HepG2 (cell line): ENCODE results near the gene SOX14. TPM values are rescaled to one million over a fixed set of nuclear protein-coding genes. Genes with fewer than 3 reads are reported as not detected.

Experiments
- ATAC-seq: fragments of 200-7000 bp; cut with Tn5 transposase; 3 replicates; pipeline ENCODE4 v1.9.1; 2020; ENCODE audit warnings: mild to moderate bottlenecking, moderate library complexity
- BruUV-seq: library from RNA; stranded (reverse); fragments of 400-500 nt; replicated peaks from 2 replicates; lab custom pipeline; 2021; lab: Mats Ljungman, UMichigan
- CTCF ChIA-PET: fragments of 300-600 bp; formaldehyde crosslinking; extraction: SDS; loops from one replicate; lab custom pipeline; 2021; ENCODE audit warnings: low total read pairs, inconsistent platforms, low intra/inter-chr PET ratio; lab: Yijun Ruan, JAX
- POLR2A ChIA-PET: fragments of 350-600 bp; sonication (Branson Sonifier 250); formaldehyde crosslinking; loops from one replicate; lab custom pipeline; 2020; ENCODE audit warnings: antibody characterized with exemption, inconsistent platforms; lab: Yijun Ruan, JAX
- DNase-seq: peaks from one replicate; pipeline ENCODE4 v3.0.0-alpha.2; 2015; ENCODE audit warnings: low spot score
- FAIRE-seq: peaks from 3 replicates; lab custom pipeline; 2011; peaks lifted over from hg19 to GRCh38; lab: Jason Lieb, UNC
- H2AFZ ChIP-seq: one replicate; pipeline ENCODE4 v1.6.1; 2011; ENCODE audit warnings: low read length, inconsistent platforms
- H3K27ac ChIP-seq: fragments of 300-600 bp; 3 replicates; pipeline ENCODE4 v1.8.0; 2011; ENCODE audit warnings: mixed run types, mild to moderate bottlenecking, mixed read lengths, low read length, inconsistent platforms; ENCODE audit not compliant: insufficient read depth; ENCODE audit errors: extremely low read length
- H3K27me3 ChIP-seq, 2 experiments: fragments of 200-600 bp in 1 of 2; 2 replicates in 1 of 2; 3 replicates in 1 of 2; pipeline versions ENCODE4 v1.6.0 to v1.8.0; 2011; ENCODE audit warnings: low read length in 2 of 2, mild to moderate bottlenecking in 2 of 2, moderate library complexity in 2 of 2, inconsistent platforms in 1 of 2; ENCODE audit not compliant: insufficient read depth in 2 of 2, control insufficient read depth in 1 of 2
- H3K36me3 ChIP-seq, 2 experiments: fragments of 200-600 bp in 1 of 2; replicated peaks in 1 of 2; 2 replicates in 1 of 2; 3 replicates in 1 of 2; pipeline versions ENCODE4 v1.5.1 to v1.8.0; 2011; ENCODE audit warnings: low read length in 2 of 2, inconsistent platforms in 1 of 2; ENCODE audit not compliant: insufficient read depth in 2 of 2, control insufficient read depth in 1 of 2
- H3K4me1 ChIP-seq: 2 replicates; pipeline ENCODE4 v1.5.1; 2012; ENCODE audit warnings: low read length, inconsistent platforms; ENCODE audit not compliant: insufficient read depth
- H3K4me2 ChIP-seq: 2 replicates; pipeline ENCODE4 v1.6.0; 2011; ENCODE audit warnings: low read depth, low read length, inconsistent platforms
- H3K4me3 ChIP-seq, 3 experiments: fragments of 200-600 bp in 1 of 3; sonication (generic), shearing (Covaris generic) in 1 of 3; replicated peaks in 1 of 3; 2 replicates each; pipeline ENCODE4 v1.5.1; 2011 to 2016; ENCODE audit warnings: low read length in 3 of 3, inconsistent platforms in 2 of 3, low read depth in 2 of 3, mild to moderate bottlenecking in 2 of 3, control low read depth in 1 of 3, mixed read lengths in 1 of 3; ENCODE audit not compliant: insufficient read depth in 1 of 3
- H3K79me2 ChIP-seq: one replicate; pipeline ENCODE4 v1.6.1; 2011; ENCODE audit warnings: low read length, inconsistent platforms; ENCODE audit not compliant: insufficient read depth
- H3K9ac ChIP-seq: 2 replicates; pipeline ENCODE4 v1.6.0; 2011; ENCODE audit warnings: mild to moderate bottlenecking, low read depth, low read length, inconsistent platforms; ENCODE audit not compliant: insufficient read depth
- H3K9me3 ChIP-seq: 2 replicates; pipeline ENCODE4 v1.5.1; 2012; ENCODE audit warnings: mild to moderate bottlenecking, low read length
- H4K20me1 ChIP-seq: 2 replicates; pipeline ENCODE4 v1.6.0; 2011; ENCODE audit warnings: inconsistent platforms, mild to moderate bottlenecking, low read length, moderate library complexity; ENCODE audit not compliant: insufficient read depth
- ARHGAP35 ChIP-seq: sonication (generic); formaldehyde crosslinking; IDR thresholded peaks from 2 replicates; pipeline ENCODE4 v1.9.0; 2022; ENCODE audit warnings: mild to moderate bottlenecking, inconsistent platforms, moderate library complexity, missing genetic modification reagents, borderline replicate concordance
- GTF2F1 ChIP-seq: fragments of 150-350 bp; IDR thresholded peaks from 2 replicates; pipeline ENCODE4 v1.6.1; 2014; ENCODE audit warnings: low read length
- MTF2 ChIP-seq: sonication (generic); formaldehyde crosslinking; IDR thresholded peaks from 2 replicates; pipeline ENCODE4 v1.5.0; 2020; ENCODE audit warnings: missing genetic modification reagents, borderline replicate concordance
- PRPF4 ChIP-seq: fragments of 200-400 bp; formaldehyde crosslinking; IDR thresholded peaks from 2 replicates; pipeline ENCODE4 v1.6.1; 2016; ENCODE audit warnings: low read length, low read depth; ENCODE audit not compliant: poor library complexity, severe bottlenecking
- SOX13 ChIP-seq, 3 experiments: fragments of 450-650 bp in 1 of 3; sonication (generic) in 1 of 3; formaldehyde crosslinking in 1 of 3; IDR thresholded peaks in 2 of 3; conservative IDR thresholded peaks in 1 of 3; 2 replicates each; pipeline versions ENCODE4 v1.5.0 to v1.6.1; 2016 to 2020; ENCODE audit warnings: antibody characterized with exemption in 1 of 3, mild to moderate bottlenecking in 1 of 3, missing compliant biosample characterization in 1 of 3, missing genetic modification reagents in 1 of 3, moderate library complexity in 1 of 3
- TARDBP ChIP-seq: sonication (generic); formaldehyde crosslinking; IDR thresholded peaks from 2 replicates; pipeline ENCODE4 v1.8.0; 2022; ENCODE audit warnings: mild to moderate bottlenecking, missing genetic modification reagents
- U2AF1 ChIP-seq: fragments of 200-400 bp; formaldehyde crosslinking; optimal IDR thresholded peaks from 2 replicates; pipeline ENCODE3; 2017; ENCODE audit warnings: mild to moderate bottlenecking, low read depth, low read length
- ZBTB1 ChIP-seq: sonication (generic); formaldehyde crosslinking; IDR thresholded peaks from 2 replicates; pipeline ENCODE4 v1.4.0; 2020; ENCODE audit warnings: missing genetic modification reagents, borderline replicate concordance
- ZNF354B ChIP-seq: sonication (generic); formaldehyde crosslinking; IDR thresholded peaks from 2 replicates; pipeline ENCODE4 v1.8.0; 2022; ENCODE audit warnings: mild to moderate bottlenecking, missing genetic modification reagents
- ZNF546 ChIP-seq: sonication (generic); formaldehyde crosslinking; conservative IDR thresholded peaks from 2 replicates; pipeline ENCODE4 v1.8.1; 2023; ENCODE audit warnings: mild to moderate bottlenecking, missing genetic modification reagents
- ZNF564 ChIP-seq: sonication (generic); formaldehyde crosslinking; IDR thresholded peaks from 2 replicates; pipeline ENCODE4 v1.8.1; 2023; ENCODE audit warnings: mild to moderate bottlenecking, missing genetic modification reagents
- ZNF652 ChIP-seq: IDR thresholded peaks from 2 replicates; pipeline ENCODE4 v1.6.1; 2016; ENCODE audit warnings: low read depth, borderline replicate concordance
- whole genome bisulfite sequencing: methylation state at CpG from one replicate; pipeline ENCODE4 v1.1.6; 2017; ENCODE audit warnings: low lambda C conversion rate; 5-methylcytosine and 5-hydroxymethylcytosine counted together
- in situ Hi-C: cut with HindIII; loops from 2 replicates; pipeline ENCODE4 v1.10.0; 2017; ENCODE audit warnings: low pct_unique_long_range_greater_than_20kb; ENCODE audit not compliant: extremely low pct_ligation_motif_present
- intact Hi-C: fragments of 100-400 bp; cut with micrococcal nuclease; formaldehyde crosslinking; loops from one replicate; pipeline ENCODE4 v1.10.0; 2022; ENCODE audit not compliant: unreplicated experiment
- polyA plus RNA-seq, 8 experiments: library from polyadenylated mRNA; depleted of rRNA in 3 of 8; stranded (reverse) in 7 of 8; unstranded in 1 of 8; fragments of >200 nt; fragmentation: Illumina TruSeq in 4 of 8; extraction: Trizol in 4 of 8; gene quantifications; 2 replicates each; pipeline versions ENCODE4 v1.2.1 to v1.2.3, GENCODE V29; 2011 to 2016; ENCODE audit warnings: low read depth in 4 of 8, missing spikeins in 1 of 8, mixed read lengths in 1 of 8; ENCODE audit not compliant: insufficient read depth in 1 of 8
- total RNA-seq, 5 experiments: library from RNA; depleted of rRNA; stranded (reverse); fragments of >200 nt; fragmentation: Illumina TruSeq; extraction: Trizol; gene quantifications; 2 replicates each; pipeline ENCODE4 v1.2.3, GENCODE V29; 2016; ENCODE audit warnings: low read depth in 1 of 5
- TF ChIP-seq, protein P1 (sequence below): IDR thresholded peaks from 2 replicates; pipeline ENCODE4 v1.6.1; 2016
- TF ChIP-seq, protein P2 (sequence below): sonication (generic); formaldehyde crosslinking; IDR thresholded peaks from 2 replicates; pipeline ENCODE4 v1.5.1; 2020; ENCODE audit warnings: mild to moderate bottlenecking, missing genetic modification reagents, borderline replicate concordance

The SOX14 gene
- total and polyA plus RNA-seq, 2 of the 13 experiments (the other 11 are each of a cell fraction or from before 2014, with no cell fraction given): not detected

DNA sequence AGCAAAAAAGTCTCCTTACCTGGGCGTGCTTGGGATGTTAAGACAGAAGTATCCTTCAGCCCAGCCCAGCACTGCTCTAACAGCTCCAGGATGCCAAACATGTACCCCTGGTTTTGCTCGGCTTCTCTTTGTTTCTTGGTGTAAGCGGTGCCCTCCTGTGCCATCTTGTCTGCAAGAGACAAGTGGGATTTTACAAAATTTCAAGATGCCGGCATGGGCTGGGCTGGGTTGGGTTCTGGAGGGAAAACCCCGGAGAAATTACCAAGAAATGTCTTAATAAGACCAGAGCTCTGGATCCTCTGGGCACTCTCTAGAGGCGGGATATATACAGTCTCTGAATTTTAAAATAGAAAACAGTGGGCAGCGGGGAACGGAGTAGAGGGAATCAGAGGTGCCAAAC is 4.6 kb upstream of the SOX14 start:
- H3K27me3 ChIP-seq: peaks cover 9 to 43% of the 10 kb centered on the region in 2 experiments
- no peak overlapping the region for H3K4me3 ChIP-seq
- H3K36me3 ChIP-seq: no peaks in the 10 kb centered on the region
- ChIA-PET CTCF (no interaction called here), POLR2A (no interaction called here)
- FAIRE-seq (no peak), ATAC-seq (no peak), DNase-seq (no peak)
- no peaks in the 10 kb centered on the region for H3K79me2 ChIP-seq
- no peak overlapping the region for H2AFZ ChIP-seq
- H4K20me1 ChIP-seq: no peaks in the 10 kb centered on the region
- in situ Hi-C loops (no loop called here), intact Hi-C loops (no loop called here)
- peaks cover 9% of the 10 kb centered on the region; the same call in 1 of the 2 replicates for H3K4me1 ChIP-seq
- no peak overlapping the region for H3K9ac ChIP-seq
- H3K4me2 ChIP-seq: no peak overlapping the region
- BruUV-seq: no TSS peak
- WGBS: 25% methylated on average over 8 of the region's 8 CpGs
- H3K9me3 ChIP-seq: no peaks in the 10 kb centered on the region
- no peak overlapping the region for H3K27ac ChIP-seq
- no peak for TF ChIP-seq ARHGAP35 (CRISPR knock-in tag)
- no peak for TF ChIP-seq U2AF1
- no peak for TF ChIP-seq MTF2 (CRISPR knock-in tag)
- TF ChIP-seq GTF2F1: no peak
- no peak for TF ChIP-seq SOX13 (IDR thresholded peaks at IDR 0.05)
- TF ChIP-seq SOX13 (CRISPR knock-in tag; conservative IDR thresholded peaks at IDR 0.05 in 1 of 2, IDR thresholded peaks at IDR 0.05 in 1 of 2): no peak
- TF ChIP-seq, protein P1, sequence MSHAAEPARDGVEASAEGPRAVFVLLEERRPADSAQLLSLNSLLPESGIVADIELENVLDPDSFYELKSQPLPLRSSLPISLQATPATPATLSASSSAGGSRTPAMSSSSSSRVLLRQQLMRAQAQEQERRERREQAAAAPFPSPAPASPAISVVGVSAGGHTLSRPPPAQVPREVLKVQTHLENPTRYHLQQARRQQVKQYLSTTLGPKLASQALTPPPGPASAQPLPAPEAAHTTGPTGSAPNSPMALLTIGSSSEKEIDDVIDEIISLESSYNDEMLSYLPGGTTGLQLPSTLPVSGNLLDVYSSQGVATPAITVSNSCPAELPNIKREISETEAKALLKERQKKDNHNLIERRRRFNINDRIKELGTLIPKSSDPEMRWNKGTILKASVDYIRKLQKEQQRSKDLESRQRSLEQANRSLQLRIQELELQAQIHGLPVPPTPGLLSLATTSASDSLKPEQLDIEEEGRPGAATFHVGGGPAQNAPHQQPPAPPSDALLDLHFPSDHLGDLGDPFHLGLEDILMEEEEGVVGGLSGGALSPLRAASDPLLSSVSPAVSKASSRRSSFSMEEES (CRISPR knock-in tag): no peak
- TF ChIP-seq ZNF354B (CRISPR knock-in tag): no peak
- no peak for TF ChIP-seq ZNF564 (CRISPR knock-in tag)
- TF ChIP-seq PRPF4: no peak
- no peak for TF ChIP-seq ZNF546 (CRISPR knock-in tag)
- TF ChIP-seq ZBTB1 (CRISPR knock-in tag): no peak
- TF ChIP-seq ZNF652: no peak
- TF ChIP-seq, protein P2, sequence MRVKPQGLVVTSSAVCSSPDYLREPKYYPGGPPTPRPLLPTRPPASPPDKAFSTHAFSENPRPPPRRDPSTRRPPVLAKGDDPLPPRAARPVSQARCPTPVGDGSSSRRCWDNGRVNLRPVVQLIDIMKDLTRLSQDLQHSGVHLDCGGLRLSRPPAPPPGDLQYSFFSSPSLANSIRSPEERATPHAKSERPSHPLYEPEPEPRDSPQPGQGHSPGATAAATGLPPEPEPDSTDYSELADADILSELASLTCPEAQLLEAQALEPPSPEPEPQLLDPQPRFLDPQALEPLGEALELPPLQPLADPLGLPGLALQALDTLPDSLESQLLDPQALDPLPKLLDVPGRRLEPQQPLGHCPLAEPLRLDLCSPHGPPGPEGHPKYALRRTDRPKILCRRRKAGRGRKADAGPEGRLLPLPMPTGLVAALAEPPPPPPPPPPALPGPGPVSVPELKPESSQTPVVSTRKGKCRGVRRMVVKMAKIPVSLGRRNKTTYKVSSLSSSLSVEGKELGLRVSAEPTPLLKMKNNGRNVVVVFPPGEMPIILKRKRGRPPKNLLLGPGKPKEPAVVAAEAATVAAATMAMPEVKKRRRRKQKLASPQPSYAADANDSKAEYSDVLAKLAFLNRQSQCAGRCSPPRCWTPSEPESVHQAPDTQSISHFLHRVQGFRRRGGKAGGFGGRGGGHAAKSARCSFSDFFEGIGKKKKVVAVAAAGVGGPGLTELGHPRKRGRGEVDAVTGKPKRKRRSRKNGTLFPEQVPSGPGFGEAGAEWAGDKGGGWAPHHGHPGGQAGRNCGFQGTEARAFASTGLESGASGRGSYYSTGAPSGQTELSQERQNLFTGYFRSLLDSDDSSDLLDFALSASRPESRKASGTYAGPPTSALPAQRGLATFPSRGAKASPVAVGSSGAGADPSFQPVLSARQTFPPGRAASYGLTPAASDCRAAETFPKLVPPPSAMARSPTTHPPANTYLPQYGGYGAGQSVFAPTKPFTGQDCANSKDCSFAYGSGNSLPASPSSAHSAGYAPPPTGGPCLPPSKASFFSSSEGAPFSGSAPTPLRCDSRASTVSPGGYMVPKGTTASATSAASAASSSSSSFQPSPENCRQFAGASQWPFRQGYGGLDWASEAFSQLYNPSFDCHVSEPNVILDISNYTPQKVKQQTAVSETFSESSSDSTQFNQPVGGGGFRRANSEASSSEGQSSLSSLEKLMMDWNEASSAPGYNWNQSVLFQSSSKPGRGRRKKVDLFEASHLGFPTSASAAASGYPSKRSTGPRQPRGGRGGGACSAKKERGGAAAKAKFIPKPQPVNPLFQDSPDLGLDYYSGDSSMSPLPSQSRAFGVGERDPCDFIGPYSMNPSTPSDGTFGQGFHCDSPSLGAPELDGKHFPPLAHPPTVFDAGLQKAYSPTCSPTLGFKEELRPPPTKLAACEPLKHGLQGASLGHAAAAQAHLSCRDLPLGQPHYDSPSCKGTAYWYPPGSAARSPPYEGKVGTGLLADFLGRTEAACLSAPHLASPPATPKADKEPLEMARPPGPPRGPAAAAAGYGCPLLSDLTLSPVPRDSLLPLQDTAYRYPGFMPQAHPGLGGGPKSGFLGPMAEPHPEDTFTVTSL (CRISPR knock-in tag): no peak
- TF ChIP-seq TARDBP: no peak
